HEK293T (cell line): ENCODE data around the gene CMTM5.
"Not testable (repeated sequence)": the region's sequence is repeated elsewhere in the genome, so short reads cannot be mapped to it uniquely, and the experiment has no call there.

Source experiments
- CTCF ChIA-PET: fragments of 350-600 bp; formaldehyde crosslinking; extraction: SDS; loops from one replicate; lab custom pipeline; 2021; ENCODE audit warnings: antibody characterized with exemption, inconsistent platforms; lab: Yijun Ruan, JAX
- POLR2A ChIA-PET: fragments of 350-600 bp; formaldehyde crosslinking; extraction: SDS; loops from one replicate; lab custom pipeline; 2020; ENCODE audit warnings: antibody characterized with exemption, inconsistent platforms; lab: Yijun Ruan, JAX
- DNase-seq: peaks from one replicate; pipeline ENCODE4 v3.0.0; 2012; ENCODE audit warnings: mixed read lengths; ENCODE audit errors: extremely low spot score
- ARNT ChIP-seq: fragments of 450-650 bp; IDR thresholded peaks from 2 replicates; pipeline ENCODE4 v1.6.1; 2017; ENCODE audit warnings: mild to moderate bottlenecking
- BHLHE40 ChIP-seq: fragments of 450-650 bp; IDR thresholded peaks from 2 replicates; pipeline ENCODE4 v1.6.1; 2016; ENCODE audit warnings: mild to moderate bottlenecking, moderate library complexity, borderline replicate concordance
- CTBP1 ChIP-seq: fragments of 450-650 bp; IDR thresholded peaks from 2 replicates; pipeline ENCODE4 v1.6.1; 2016; ENCODE audit warnings: borderline replicate concordance
- ELF4 ChIP-seq: fragments of 450-650 bp; IDR thresholded peaks from 2 replicates; pipeline ENCODE4 v1.6.1; 2017; ENCODE audit warnings: antibody characterized with exemption
- FOXA1 ChIP-seq: fragments of 450-650 bp; IDR thresholded peaks from 2 replicates; pipeline ENCODE4 v1.6.1; 2016; ENCODE audit warnings: mild to moderate bottlenecking
- FOXK2 ChIP-seq: fragments of 450-650 bp; IDR thresholded peaks from 2 replicates; pipeline ENCODE4 v1.6.1; 2016; ENCODE audit warnings: mild to moderate bottlenecking
- FOXM1 ChIP-seq: fragments of 450-650 bp; IDR thresholded peaks from 2 replicates; pipeline ENCODE4 v1.6.1; 2017; ENCODE audit warnings: mild to moderate bottlenecking, borderline replicate concordance
- HDGF ChIP-seq: fragments of 450-650 bp; IDR thresholded peaks from 2 replicates; pipeline ENCODE4 v1.6.1; 2017; ENCODE audit warnings: antibody characterized with exemption, borderline replicate concordance
- L3MBTL2 ChIP-seq: fragments of 450-650 bp; conservative IDR thresholded peaks from 2 replicates; pipeline ENCODE4 v1.6.1; 2016; ENCODE audit warnings: mild to moderate bottlenecking
- LEF1 ChIP-seq: fragments of 450-650 bp; IDR thresholded peaks from 2 replicates; pipeline ENCODE4 v1.6.1; 2017; ENCODE audit warnings: mild to moderate bottlenecking, borderline replicate concordance
- NFRKB ChIP-seq: fragments of 450-650 bp; IDR thresholded peaks from 2 replicates; pipeline ENCODE4 v1.6.1; 2016; ENCODE audit warnings: mild to moderate bottlenecking, moderate library complexity
- PKNOX1 ChIP-seq: fragments of 450-650 bp; IDR thresholded peaks from 2 replicates; pipeline ENCODE4 v1.6.1; 2016
- SP1 ChIP-seq: fragments of 450-650 bp; IDR thresholded peaks from 2 replicates; pipeline ENCODE4 v1.6.1; 2017
- SUZ12 ChIP-seq: fragments of 450-650 bp; IDR thresholded peaks from 2 replicates; pipeline ENCODE4 v1.6.1; 2016; ENCODE audit warnings: mild to moderate bottlenecking
- TARDBP ChIP-seq: fragments of 450-650 bp; IDR thresholded peaks from 2 replicates; pipeline ENCODE4 v1.6.1; 2016
- ZNF384 ChIP-seq: fragments of 450-650 bp; IDR thresholded peaks from 2 replicates; pipeline ENCODE4 v1.6.1; 2016

The CMTM5 gene

GRCh38 chr14:23421594-23421993 is 44.7 kb downstream of the CMTM5 start:
- no peak for DNase-seq
- TF ChIP-seq PKNOX1, result no peak
- no peak for TF ChIP-seq ZNF384
- TF ChIP-seq FOXA1, result no peak
- TF ChIP-seq ARNT, result no peak
- TF ChIP-seq NFRKB, result no peak
- no peak for TF ChIP-seq FOXK2
- TF ChIP-seq FOXM1, result no peak
- TF ChIP-seq ELF4, result no peak
- TF ChIP-seq SUZ12, result no peak
- no peak for TF ChIP-seq CTBP1
- TF ChIP-seq L3MBTL2, result no peak
- POLR2A ChIA-PET, result no interaction called here
- CTCF ChIA-PET, result no interaction called here

GRCh38 chr14:23423657-23424056 is 46.8 kb downstream of the CMTM5 start:
- CTCF ChIA-PET, result no interaction called here
- POLR2A ChIA-PET, result interaction anchor here (1.5 kb wide), 1 partner anchor 103 kb away, joined by 3 read pairs; no protein-coding TSS in a partner anchor
- DNase-seq, result no peak
- TF ChIP-seq L3MBTL2 (no peak), PKNOX1 (no peak), FOXM1 (no peak), ZNF384 (no peak), LEF1 (no peak), FOXA1 (no peak), BHLHE40 (no peak), FOXK2 (no peak), HDGF (no peak), CTBP1 (no peak), ELF4 (no peak), ARNT (no peak), NFRKB (no peak), SUZ12 (no peak), SP1 (no peak)

GRCh38 chr14:23425169-23425568 is 48.3 kb downstream of the CMTM5 start:
- ChIA-PET POLR2A (no interaction called here), CTCF (interaction anchor here (0.6 kb wide), 1 partner anchor 12 kb away, joined by 3 read pairs; no protein-coding TSS in a partner anchor)
- DNase-seq, result no peak
- TF ChIP-seq FOXA1, result no peak
- TF ChIP-seq FOXK2, result no peak
- TF ChIP-seq PKNOX1, result no peak

GRCh38 chr14:23425798-23426197 is 49.0 kb downstream of the CMTM5 start:
- POLR2A ChIA-PET, CTCF ChIA-PET, DNase-seq: not testable (repeated sequence)

GRCh38 chr14:23428686-23429495 is 52.0 kb downstream of the CMTM5 start:
- ChIA-PET POLR2A (no interaction called here), CTCF (no interaction called here)
- no peak for TF ChIP-seq FOXM1
- no peak for TF ChIP-seq FOXA1
- no peak for TF ChIP-seq SP1
- no peak for TF ChIP-seq FOXK2
- TF ChIP-seq ARNT, result no peak
- TF ChIP-seq HDGF, result no peak
- TF ChIP-seq LEF1, result no peak
- no peak for TF ChIP-seq PKNOX1
- TF ChIP-seq NFRKB, result no peak
- TF ChIP-seq TARDBP, result no peak
- DNase-seq, result no peak
